ENCODE data around the gene CABP4. TPM values are rescaled to one million over a fixed set of nuclear protein-coding genes. Genes with fewer than 3 reads are reported as not detected.

Gene CABP4
- total and polyA plus RNA-seq, 2 donors (not counting 3 experiments of a cell fraction or from before 2014, with no cell fraction given): 2.4 to 5.0 TPM

DNA sequence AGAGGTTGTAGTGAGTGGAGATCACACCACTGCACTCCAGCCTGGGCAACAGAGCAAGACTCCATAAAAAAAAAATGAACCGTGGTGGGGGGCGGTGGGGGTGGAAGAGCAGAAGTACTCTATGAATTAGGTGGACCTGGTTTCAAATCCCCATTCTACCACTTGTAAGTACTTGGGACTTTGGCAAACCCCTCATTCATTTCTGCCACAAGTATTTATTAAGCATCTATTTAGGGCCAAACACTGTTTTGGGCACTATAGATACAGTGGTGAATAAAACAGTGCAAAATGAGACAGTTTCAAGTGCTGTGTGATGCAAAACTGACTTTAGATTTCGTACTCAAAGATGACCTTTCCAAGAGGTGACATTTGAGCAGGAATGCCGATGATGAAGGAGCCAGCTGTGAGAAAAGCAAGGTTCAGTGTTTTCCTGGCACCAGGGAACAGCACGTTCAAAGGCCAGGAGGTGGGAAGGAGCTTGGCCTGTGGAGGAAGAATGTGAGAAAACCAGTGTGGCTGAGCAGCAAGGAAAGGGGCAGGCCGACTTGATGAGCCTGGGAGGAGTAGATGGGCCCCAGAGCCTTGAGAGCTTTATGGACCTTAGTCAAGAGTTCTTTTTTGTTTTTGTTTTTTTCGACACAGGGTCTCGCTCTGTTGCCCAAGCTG, 15.3 kb downstream of the CABP4 start:
- intact Hi-C loops (cut with micrococcal nuclease): loop anchor here (1.0 kb wide), 1 partner anchor 34 kb away; no protein-coding TSS in a partner anchor
- Histone ChIP-seq H3K4me2 (ENCODE audit: insufficient read depth, low read length) (no peak overlapping the region), H3K36me3 (ENCODE audit: control insufficient read depth in 2 of 2, extremely low read depth in 1 of 2, insufficient read depth in 2 of 2, low read length in 2 of 2) (no peaks in the 10 kb centered on the region), H3K9ac (replicated peaks; ENCODE audit: extremely low read depth, insufficient read depth, low read length) (no peak overlapping the region), H3K4me1 (ENCODE audit: control insufficient read depth, extremely low read depth, insufficient read depth, low read length) (peaks cover 6% of the 10 kb centered on the region), H3K4me3 (replicated peaks in 1 of 3; ENCODE audit: insufficient read depth in 1 of 3, low read depth in 1 of 3, low read length in 3 of 3) (no peak overlapping the region), H3K79me2 (ENCODE audit: control insufficient read depth, insufficient read depth, low read length) (no peaks in the 10 kb centered on the region), H2AFZ (ENCODE audit: low read depth, low read length) (no peak overlapping the region), H3K27me3 (ENCODE audit: control insufficient read depth in 2 of 2, insufficient read depth in 2 of 2, low read length in 2 of 2) (peaks cover 0 to 6% of the 10 kb centered on the region in 2 experiments), H3K27ac (ENCODE audit: insufficient read depth, low read depth, low read length) (no peak overlapping the region), H3K9me3 (replicated peaks; ENCODE audit: control insufficient read depth, insufficient read depth, low read length) (no peaks in the 10 kb centered on the region), H3K9me1 (replicated peaks; ENCODE audit: control insufficient read depth, extremely low read depth, insufficient read depth, low read length) (no peaks in the 10 kb centered on the region), H4K20me1 (replicated peaks; ENCODE audit: control insufficient read depth, extremely low read depth, insufficient read depth, low read length) (no peaks in the 10 kb centered on the region)
- BruUV-seq (replicated peaks): no TSS peak
- POLR2A ChIA-PET: no interaction called here
- CTCF ChIA-PET: interaction anchor here (0.9 to 2.1 kb wide), 3 partner anchors 19 to 116 kb away, joined by 3 to 10 read pairs (median 4); partner anchors contain the start of gene PPP1CA
- dilution Hi-C loops (cut with MboI; ENCODE audit: extremely low pct_ligation_motif_present, low sequenced_read_pairs): no loop called here
- TF ChIP-seq, protein P1, sequence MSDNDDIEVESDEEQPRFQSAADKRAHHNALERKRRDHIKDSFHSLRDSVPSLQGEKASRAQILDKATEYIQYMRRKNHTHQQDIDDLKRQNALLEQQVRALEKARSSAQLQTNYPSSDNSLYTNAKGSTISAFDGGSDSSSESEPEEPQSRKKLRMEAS (IDR thresholded peaks at IDR 0.05; ENCODE audit: insufficient read depth, insufficient read length): no peak
- TF ChIP-seq FOS (IDR thresholded peaks at IDR 0.05; ENCODE audit: borderline replicate concordance, insufficient read depth, low read length) (no peak), POLR2AphosphoS5 (IDR thresholded peaks at IDR 0.05; ENCODE audit: insufficient read depth, low read depth, low read length) (no peak)
- DNase-seq (ENCODE audit: low read depth, low spot score) (no peak), FAIRE-seq (no peak)

DNA sequence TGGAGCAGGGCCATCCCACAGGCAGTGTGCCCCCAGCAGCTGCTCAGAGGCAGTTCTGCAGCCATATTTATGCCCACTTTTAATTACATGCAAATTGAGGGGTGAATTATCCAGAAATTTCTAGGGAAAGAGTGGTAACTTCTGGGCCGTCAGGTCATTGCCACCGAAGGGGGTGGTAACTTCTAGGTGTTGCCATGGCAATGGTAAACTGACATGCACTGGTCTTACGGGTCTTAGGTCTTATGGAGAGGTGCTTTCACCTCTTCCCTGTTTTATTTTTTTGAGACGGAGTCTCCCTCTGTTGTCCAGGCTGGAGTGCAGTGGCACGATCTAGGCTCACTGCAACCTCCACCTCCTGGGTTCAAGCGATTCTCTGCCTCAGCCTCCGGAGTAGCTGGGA, 17.7 kb downstream of the CABP4 start:
- Histone ChIP-seq H2AFZ (ENCODE audit: low read depth, low read length) (no peak overlapping the region), H4K20me1 (replicated peaks; ENCODE audit: control insufficient read depth, extremely low read depth, insufficient read depth, low read length) (no peaks in the 10 kb centered on the region), H3K27ac (ENCODE audit: insufficient read depth, low read depth, low read length) (no peak overlapping the region), H3K27me3 (ENCODE audit: control insufficient read depth in 2 of 2, insufficient read depth in 2 of 2, low read length in 2 of 2) (peaks cover 0 to 6% of the 10 kb centered on the region in 2 experiments), H3K36me3 (ENCODE audit: control insufficient read depth in 2 of 2, extremely low read depth in 1 of 2, insufficient read depth in 2 of 2, low read length in 2 of 2) (no peaks in the 10 kb centered on the region), H3K79me2 (ENCODE audit: control insufficient read depth, insufficient read depth, low read length) (no peaks in the 10 kb centered on the region), H3K4me1 (ENCODE audit: control insufficient read depth, extremely low read depth, insufficient read depth, low read length) (peaks cover 6% of the 10 kb centered on the region), H3K4me3 (replicated peaks in 1 of 3; ENCODE audit: insufficient read depth in 1 of 3, low read depth in 1 of 3, low read length in 3 of 3) (no peak overlapping the region), H3K4me2 (ENCODE audit: insufficient read depth, low read length) (no peak overlapping the region), H3K9me3 (replicated peaks; ENCODE audit: control insufficient read depth, insufficient read depth, low read length) (no peaks in the 10 kb centered on the region), H3K9ac (replicated peaks; ENCODE audit: extremely low read depth, insufficient read depth, low read length) (no peak overlapping the region), H3K9me1 (replicated peaks; ENCODE audit: control insufficient read depth, extremely low read depth, insufficient read depth, low read length) (no peaks in the 10 kb centered on the region)
- CTCF ChIA-PET: interaction anchor here (1.1 kb wide), 1 partner anchor 72 kb away, joined by 3 read pairs; no protein-coding TSS in a partner anchor
- BruUV-seq (replicated peaks): no TSS peak
- intact Hi-C loops (cut with micrococcal nuclease) (no loop called here), dilution Hi-C loops (cut with MboI; ENCODE audit: extremely low pct_ligation_motif_present, low sequenced_read_pairs) (no loop called here)
- FAIRE-seq: no peak
- TF ChIP-seq, protein P2, sequence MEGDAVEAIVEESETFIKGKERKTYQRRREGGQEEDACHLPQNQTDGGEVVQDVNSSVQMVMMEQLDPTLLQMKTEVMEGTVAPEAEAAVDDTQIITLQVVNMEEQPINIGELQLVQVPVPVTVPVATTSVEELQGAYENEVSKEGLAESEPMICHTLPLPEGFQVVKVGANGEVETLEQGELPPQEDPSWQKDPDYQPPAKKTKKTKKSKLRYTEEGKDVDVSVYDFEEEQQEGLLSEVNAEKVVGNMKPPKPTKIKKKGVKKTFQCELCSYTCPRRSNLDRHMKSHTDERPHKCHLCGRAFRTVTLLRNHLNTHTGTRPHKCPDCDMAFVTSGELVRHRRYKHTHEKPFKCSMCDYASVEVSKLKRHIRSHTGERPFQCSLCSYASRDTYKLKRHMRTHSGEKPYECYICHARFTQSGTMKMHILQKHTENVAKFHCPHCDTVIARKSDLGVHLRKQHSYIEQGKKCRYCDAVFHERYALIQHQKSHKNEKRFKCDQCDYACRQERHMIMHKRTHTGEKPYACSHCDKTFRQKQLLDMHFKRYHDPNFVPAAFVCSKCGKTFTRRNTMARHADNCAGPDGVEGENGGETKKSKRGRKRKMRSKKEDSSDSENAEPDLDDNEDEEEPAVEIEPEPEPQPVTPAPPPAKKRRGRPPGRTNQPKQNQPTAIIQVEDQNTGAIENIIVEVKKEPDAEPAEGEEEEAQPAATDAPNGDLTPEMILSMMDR (IDR thresholded peaks at IDR 0.05; ENCODE audit: extremely low read depth in 1 of 2, insufficient read depth in 1 of 2, low read depth in 1 of 2, low read length in 2 of 2): no peak
- no peak for TF ChIP-seq POLR2A (IDR thresholded peaks at IDR 0.05; ENCODE audit: low read depth, low read length)
- no peak for TF ChIP-seq MYC (IDR thresholded peaks at IDR 0.05; ENCODE audit: low read depth, low read length)
- TF ChIP-seq FOS (IDR thresholded peaks at IDR 0.05; ENCODE audit: borderline replicate concordance, insufficient read depth, low read length): no peak
- TF ChIP-seq, protein P1 (IDR thresholded peaks at IDR 0.05; ENCODE audit: insufficient read depth, insufficient read length): no peak
- TF ChIP-seq EZH2 (IDR thresholded peaks at IDR 0.05; ENCODE audit: borderline replicate concordance, low read depth, low read length, severe bottlenecking): no peak
- no peak for TF ChIP-seq POLR2AphosphoS5 (IDR thresholded peaks at IDR 0.05; ENCODE audit: insufficient read depth, low read depth, low read length)
- no peak for TF ChIP-seq GATA2 (IDR thresholded peaks at IDR 0.05; ENCODE audit: insufficient read depth, insufficient read length, low read depth, low read length)
- TF ChIP-seq JUN (IDR thresholded peaks at IDR 0.05; ENCODE audit: borderline replicate concordance, insufficient read depth, insufficient read length, low read depth): no peak
- POLR2A ChIA-PET: no interaction called here
- no peak for DNase-seq (ENCODE audit: low read depth, low spot score)
